OCI-LY1 (cell line): ENCODE measurements around the gene DPF3.

ENCODE experiments used
- EZH2 ChIP-seq: fragments of 200-600 bp; sonication (generic), shearing (Covaris generic); IDR thresholded peaks from 2 replicates; pipeline ENCODE4 v1.8.0; 2017; ENCODE audit warnings: borderline replicate concordance, mixed run types, mild to moderate bottlenecking, antibody characterized with exemption, low read length, moderate library complexity, mixed read lengths
- TF ChIP-seq, protein P1 (sequence below): fragments of 200-600 bp; sonication (generic), shearing (Covaris generic); IDR thresholded peaks from 2 replicates; pipeline ENCODE4 v1.5.1; 2017; ENCODE audit warnings: mild to moderate bottlenecking, antibody characterized with exemption, low read length, moderate library complexity, mixed read lengths

DNA sequence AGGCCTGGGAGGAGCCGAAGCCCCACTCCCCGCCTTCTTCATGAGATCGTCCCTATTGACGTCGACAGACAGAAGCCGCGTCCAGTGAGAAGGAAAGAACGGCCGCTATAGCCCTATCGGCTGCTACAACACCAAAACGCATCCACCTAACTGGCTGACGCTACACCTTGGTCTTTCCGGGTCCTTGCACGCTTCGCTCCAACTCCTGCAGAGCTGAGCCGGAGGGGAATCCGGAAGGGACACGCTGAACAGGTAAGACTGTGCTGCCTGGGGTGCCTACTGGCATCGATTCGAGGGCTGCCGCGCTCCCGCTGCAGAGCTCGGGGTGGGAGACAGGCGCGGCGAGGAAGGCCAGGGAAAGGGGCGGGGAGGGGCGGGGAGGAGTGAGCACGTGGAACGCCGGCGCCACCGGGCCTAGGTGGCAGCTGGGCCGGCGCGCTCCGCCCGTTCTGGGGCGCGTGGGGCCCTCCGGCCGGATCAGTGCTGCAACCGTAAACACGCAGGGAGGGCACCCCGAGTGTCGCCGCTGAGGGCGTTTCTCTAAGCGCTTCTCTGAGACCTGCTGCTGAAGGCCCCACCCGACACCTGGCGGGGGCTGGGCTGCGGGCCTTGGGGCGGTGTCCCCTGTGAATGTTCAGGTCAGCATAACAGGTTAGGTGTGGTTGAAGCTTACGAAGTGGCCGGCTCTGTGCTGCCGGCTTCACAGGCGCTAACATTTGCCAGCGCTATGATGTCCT lies 32.6 kb upstream of the DPF3 start, which contains the start of gene DCAF4:
- TF ChIP-seq, protein P1, sequence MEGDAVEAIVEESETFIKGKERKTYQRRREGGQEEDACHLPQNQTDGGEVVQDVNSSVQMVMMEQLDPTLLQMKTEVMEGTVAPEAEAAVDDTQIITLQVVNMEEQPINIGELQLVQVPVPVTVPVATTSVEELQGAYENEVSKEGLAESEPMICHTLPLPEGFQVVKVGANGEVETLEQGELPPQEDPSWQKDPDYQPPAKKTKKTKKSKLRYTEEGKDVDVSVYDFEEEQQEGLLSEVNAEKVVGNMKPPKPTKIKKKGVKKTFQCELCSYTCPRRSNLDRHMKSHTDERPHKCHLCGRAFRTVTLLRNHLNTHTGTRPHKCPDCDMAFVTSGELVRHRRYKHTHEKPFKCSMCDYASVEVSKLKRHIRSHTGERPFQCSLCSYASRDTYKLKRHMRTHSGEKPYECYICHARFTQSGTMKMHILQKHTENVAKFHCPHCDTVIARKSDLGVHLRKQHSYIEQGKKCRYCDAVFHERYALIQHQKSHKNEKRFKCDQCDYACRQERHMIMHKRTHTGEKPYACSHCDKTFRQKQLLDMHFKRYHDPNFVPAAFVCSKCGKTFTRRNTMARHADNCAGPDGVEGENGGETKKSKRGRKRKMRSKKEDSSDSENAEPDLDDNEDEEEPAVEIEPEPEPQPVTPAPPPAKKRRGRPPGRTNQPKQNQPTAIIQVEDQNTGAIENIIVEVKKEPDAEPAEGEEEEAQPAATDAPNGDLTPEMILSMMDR = no peak
- no peak for TF ChIP-seq EZH2
